ENCODE measurements around the gene ZMYM4.

Gene ZMYM4

DNA sequence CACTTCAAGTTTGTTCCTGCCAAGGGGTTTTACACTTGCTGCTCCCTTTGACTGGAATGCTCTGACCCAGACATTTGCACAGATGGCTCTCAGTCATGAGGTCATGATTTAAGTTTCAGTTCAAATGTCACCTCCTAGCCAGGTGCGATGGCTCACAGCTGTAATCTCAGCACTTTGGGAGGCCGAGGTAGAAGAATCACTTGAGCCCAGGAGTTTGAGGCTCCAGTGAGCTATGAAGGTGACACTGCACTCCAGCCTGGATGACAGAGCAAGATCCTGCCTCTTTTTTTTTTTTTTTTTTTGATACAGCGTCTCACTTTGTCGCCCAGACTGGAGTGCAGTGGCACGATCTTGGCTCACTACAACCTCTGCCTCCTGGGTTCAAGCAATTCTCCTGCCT is 4.5 kb upstream of the ZMYM4 start:
- H3K27ac ChIP-seq: no peak overlapping the region
- TF ChIP-seq, protein P1, sequence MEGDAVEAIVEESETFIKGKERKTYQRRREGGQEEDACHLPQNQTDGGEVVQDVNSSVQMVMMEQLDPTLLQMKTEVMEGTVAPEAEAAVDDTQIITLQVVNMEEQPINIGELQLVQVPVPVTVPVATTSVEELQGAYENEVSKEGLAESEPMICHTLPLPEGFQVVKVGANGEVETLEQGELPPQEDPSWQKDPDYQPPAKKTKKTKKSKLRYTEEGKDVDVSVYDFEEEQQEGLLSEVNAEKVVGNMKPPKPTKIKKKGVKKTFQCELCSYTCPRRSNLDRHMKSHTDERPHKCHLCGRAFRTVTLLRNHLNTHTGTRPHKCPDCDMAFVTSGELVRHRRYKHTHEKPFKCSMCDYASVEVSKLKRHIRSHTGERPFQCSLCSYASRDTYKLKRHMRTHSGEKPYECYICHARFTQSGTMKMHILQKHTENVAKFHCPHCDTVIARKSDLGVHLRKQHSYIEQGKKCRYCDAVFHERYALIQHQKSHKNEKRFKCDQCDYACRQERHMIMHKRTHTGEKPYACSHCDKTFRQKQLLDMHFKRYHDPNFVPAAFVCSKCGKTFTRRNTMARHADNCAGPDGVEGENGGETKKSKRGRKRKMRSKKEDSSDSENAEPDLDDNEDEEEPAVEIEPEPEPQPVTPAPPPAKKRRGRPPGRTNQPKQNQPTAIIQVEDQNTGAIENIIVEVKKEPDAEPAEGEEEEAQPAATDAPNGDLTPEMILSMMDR (IDR thresholded peaks at IDR 0.05): no peak
- no peak for TF ChIP-seq ZFX (IDR thresholded peaks at IDR 0.05; ENCODE audit: borderline replicate concordance)

DNA sequence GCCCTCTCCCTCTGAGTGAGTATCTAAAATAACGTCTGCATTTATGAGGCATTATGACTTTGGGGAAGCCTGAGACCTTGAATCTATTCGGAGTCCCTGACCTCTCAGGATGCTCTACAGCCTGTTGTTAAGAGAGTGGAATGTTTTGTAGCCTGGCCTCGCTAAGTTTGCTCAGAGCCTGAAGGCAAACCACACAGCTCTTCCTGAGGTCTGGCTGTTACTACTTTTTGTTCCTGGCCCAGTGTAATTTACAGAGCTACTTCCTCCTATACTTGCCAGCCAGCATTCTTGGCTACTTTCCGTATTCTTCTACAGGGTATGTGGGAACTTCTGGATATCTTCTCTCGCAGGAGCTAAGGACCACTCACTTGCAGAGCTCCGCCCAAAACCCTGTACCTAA is 3.6 kb upstream of the ZMYM4 start:
- TF ChIP-seq, protein P1 (IDR thresholded peaks at IDR 0.05): no peak
- no peak for TF ChIP-seq ZFX (IDR thresholded peaks at IDR 0.05; ENCODE audit: borderline replicate concordance)

DNA sequence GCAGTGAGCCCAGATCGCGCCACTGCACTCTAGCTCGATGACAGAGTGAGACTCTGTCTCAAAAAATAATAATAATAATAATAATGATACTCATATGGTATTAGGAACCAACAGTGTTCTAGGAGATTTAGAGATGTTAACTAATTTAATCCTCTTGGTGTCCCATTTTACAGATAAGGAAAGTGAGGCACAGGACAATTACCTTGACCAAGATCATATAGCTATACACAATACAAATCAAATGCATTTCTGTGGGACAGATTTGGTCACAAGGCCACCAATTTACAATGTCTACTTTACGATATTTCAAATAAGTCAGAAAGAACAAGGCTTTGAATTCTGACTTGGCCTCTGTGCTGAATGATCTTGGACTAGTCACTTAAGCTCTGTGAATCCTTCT is 2.2 kb upstream of the ZMYM4 start:
- TF ChIP-seq, protein P1 (IDR thresholded peaks at IDR 0.05): no peak
- no peak overlapping the region for H3K27ac ChIP-seq

More for the DNA sequence above, 3.6 kb upstream of the ZMYM4 start:
- peak overlapping the region; percentile 44 for H3K27ac ChIP-seq

DNA sequence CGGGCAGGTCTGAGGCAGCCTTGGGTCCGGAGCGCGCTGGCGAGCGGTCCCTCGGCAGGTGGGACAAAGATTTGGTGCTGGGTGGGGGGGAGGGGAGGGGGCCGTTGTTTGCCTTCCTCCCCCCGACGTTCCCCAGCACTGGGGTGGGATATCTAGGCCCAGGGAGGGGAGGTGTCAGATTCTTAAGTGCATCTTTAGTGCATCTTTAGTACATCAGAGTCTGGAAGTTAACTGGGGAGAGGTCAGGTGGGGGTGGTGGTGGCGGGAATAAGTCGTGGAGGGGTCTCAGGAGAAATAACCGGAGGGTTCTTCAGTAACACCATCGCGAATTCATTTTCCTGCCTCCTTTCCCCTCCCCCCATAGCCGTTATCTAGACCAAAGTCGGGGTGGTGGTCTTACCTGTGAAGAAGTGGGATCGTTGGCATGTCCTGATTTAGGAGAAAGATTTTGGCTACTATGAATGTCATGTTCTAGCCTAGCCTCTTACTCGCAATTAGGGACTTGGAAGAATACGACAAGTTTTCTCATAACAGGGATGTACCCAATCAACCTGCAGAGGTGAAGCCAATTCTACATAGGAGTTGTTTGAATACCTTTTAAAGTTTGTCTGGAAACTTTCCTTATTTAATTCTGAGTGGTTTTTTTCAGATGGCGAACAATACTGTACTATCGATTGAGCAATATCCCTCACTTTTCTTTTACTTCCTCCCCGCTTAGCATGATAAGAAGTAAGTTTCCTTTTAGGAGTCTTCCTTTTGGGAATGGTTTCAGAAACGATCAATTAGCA is 886 bp downstream of the ZMYM4 start:
- TF ChIP-seq ZFX (IDR thresholded peaks at IDR 0.05; ENCODE audit: borderline replicate concordance): no peak
- TF ChIP-seq, protein P1 (IDR thresholded peaks at IDR 0.05): no peak
- peak overlapping the region; percentile 78 for H3K27ac ChIP-seq

DNA sequence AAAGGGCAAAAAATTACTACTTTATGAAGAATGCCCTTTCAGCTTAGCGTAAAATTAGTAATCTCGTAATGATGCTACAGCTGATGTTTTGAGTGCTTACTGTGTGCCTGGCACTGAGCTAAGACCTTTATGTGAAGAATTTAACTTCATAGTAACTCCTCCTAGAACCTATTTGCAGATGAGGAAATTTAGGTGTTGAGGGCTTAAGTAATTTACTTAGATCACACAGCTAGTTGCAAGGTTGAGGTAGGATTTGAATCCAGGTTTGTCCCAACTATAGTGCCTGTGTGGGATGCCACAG is 1.4 kb downstream of the ZMYM4 start:
- H3K27ac ChIP-seq: no peak overlapping the region
- TF ChIP-seq, protein P1 (IDR thresholded peaks at IDR 0.05): no peak
- no peak for TF ChIP-seq ZFX (IDR thresholded peaks at IDR 0.05; ENCODE audit: borderline replicate concordance)

DNA sequence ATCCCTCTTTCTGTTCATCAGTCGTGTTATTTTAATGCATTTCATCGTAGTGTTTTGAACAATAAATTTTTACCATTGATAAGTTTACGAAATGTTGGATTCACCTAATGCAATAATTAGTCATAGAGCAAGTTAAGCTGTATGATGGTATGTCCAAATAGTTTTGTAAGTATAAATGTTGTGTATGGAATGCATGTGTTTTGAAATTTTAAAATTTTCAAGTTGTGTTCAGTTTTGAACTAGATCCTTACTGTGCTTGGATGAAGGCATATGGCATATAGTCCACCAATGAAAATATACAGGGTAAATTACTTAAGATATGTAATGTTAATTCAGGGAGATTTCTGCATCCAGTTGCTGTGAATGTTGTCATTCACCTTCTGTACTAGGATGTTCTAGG is 2.3 kb downstream of the ZMYM4 start:
- H3K27ac ChIP-seq: no peak overlapping the region
- TF ChIP-seq, protein P1 (IDR thresholded peaks at IDR 0.05): no peak
- TF ChIP-seq ZFX (IDR thresholded peaks at IDR 0.05; ENCODE audit: borderline replicate concordance): no peak

DNA sequence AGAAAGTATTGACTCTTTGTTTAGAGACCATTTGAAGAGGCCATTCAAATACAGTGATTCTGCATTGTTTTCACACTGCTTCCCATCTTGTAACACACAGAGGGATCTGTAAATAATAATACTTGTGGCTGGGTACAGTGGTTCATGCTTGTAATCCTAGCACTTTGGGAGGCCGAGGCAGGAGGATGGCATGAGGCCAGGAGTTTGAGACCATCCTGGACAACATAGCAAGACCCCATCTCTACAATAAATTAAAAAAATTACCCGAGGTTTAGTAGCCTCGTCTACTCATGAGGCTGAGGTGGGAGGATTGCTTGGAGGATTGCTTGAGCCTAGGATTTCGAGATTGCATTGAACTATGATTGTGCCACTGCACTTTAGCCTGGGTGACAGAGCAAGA is 5.7 kb downstream of the ZMYM4 start:
- H3K27ac ChIP-seq: no peak overlapping the region
- TF ChIP-seq ZFX (IDR thresholded peaks at IDR 0.05; ENCODE audit: borderline replicate concordance): no peak
- TF ChIP-seq, protein P1 (IDR thresholded peaks at IDR 0.05): no peak
